ENCODE data around the gene MYEOV.

Gene MYEOV

GRCh38 chr11:69298267-69299022, 4.5 kb downstream of the MYEOV start:
- POLR2A ChIA-PET (ENCODE audit: low non-redundant PET) = interaction anchor here (0.5 to 1.2 kb wide), 2 partner anchors 258 to 341 kb away, joined by 4 to 7 read pairs; no protein-coding TSS in a partner anchor
- peak overlapping the region; percentile 95 for H3K27ac ChIP-seq
- TF ChIP-seq CTCF (conservative IDR thresholded peaks at IDR 0.05; ENCODE audit: low read depth) = no peak
- peak; percentile 56 for DNase-seq (ENCODE audit: low spot score)
- CTCF ChIA-PET = interaction anchor here (0.7 kb wide), 1 partner anchor 372 kb away, joined by 3 read pairs; no protein-coding TSS in a partner anchor

- H3K27ac ChIP-seq = peak overlapping the region; percentile 95
- POLR2A ChIA-PET (ENCODE audit: low non-redundant PET) = interaction anchor here (0.5 to 1.2 kb wide), 2 partner anchors 258 to 340 kb away, joined by 4 to 7 read pairs; no protein-coding TSS in a partner anchor
- DNase-seq (ENCODE audit: low spot score) = peak; percentile 20
- CTCF ChIA-PET = interaction anchor here (0.7 kb wide), 1 partner anchor 371 kb away, joined by 3 read pairs; no protein-coding TSS in a partner anchor
- TF ChIP-seq CTCF (conservative IDR thresholded peaks at IDR 0.05; ENCODE audit: low read depth) = no peak
Observed at GRCh38 chr11:69299023-69299461, 5.1 kb downstream of the MYEOV start.

- H3K27ac ChIP-seq = peak overlapping the region; percentile 95
- ChIA-PET CTCF (no interaction called here), POLR2A (ENCODE audit: low non-redundant PET) (no interaction called here)
- DNase-seq (ENCODE audit: low spot score) = no peak
- no peak for TF ChIP-seq CTCF (conservative IDR thresholded peaks at IDR 0.05; ENCODE audit: low read depth)
Observed at GRCh38 chr11:69299572-69299971, 5.6 kb downstream of the MYEOV start.

GRCh38 chr11:69300120-69301060, 6.4 kb downstream of the MYEOV start:
- POLR2A ChIA-PET (ENCODE audit: low non-redundant PET) = no interaction called here
- no peak for DNase-seq (ENCODE audit: low spot score)
- no peak for TF ChIP-seq CTCF (conservative IDR thresholded peaks at IDR 0.05; ENCODE audit: low read depth)
- H3K27ac ChIP-seq = peak overlapping the region; percentile 95; the same call in 1 of the 2 replicates
- CTCF ChIA-PET = no interaction called here

GRCh38 chr11:69301081-69301454, 7.1 kb downstream of the MYEOV start:
- TF ChIP-seq CTCF (conservative IDR thresholded peaks at IDR 0.05; ENCODE audit: low read depth) = no peak
- DNase-seq (ENCODE audit: low spot score) = no peak
- peak overlapping the region; percentile 86 for H3K27ac ChIP-seq
- POLR2A ChIA-PET (ENCODE audit: low non-redundant PET) = no interaction called here
- CTCF ChIA-PET = no interaction called here

Data from RWPE1 (cell line).